ENCODE data around the gene TACR2. TPM values are rescaled to one million over a fixed set of nuclear protein-coding genes. Genes with fewer than 3 reads are reported as not detected.

The TACR2 gene
- polyA plus RNA-seq, 3 donors = 0.19 to 0.23 (median 0.20) TPM

- intact Hi-C loops (cut with micrococcal nuclease) = no loop called here
Measured at GRCh38 chr10:69449841-69450240, 33.1 kb upstream of the TACR2 start.

GRCh38 chr10:69446650-69447151 is 30.0 kb upstream of the TACR2 start:
- H3K36me3 Mint-ChIP-seq = no peaks in the 10 kb centered on the region
- peaks cover 18% of the 10 kb centered on the region for H3K4me1 Mint-ChIP-seq
- no peak overlapping the region for H3K27ac Mint-ChIP-seq
- H3K27me3 ChIP-seq (ENCODE audit: control insufficient read depth in 2 of 2, insufficient read depth in 2 of 2, low read length in 2 of 2) = peaks cover 0 to 8% of the 10 kb centered on the region in 2 donors
- no peak overlapping the region for H3K4me3 ChIP-seq (replicated peaks in 1 of 3; ENCODE audit: low read depth in 2 of 3, low read length in 3 of 3)
- H3K9me3 Mint-ChIP-seq = peaks cover 0 to 3% (median 0%) of the 10 kb centered on the region in 7 donors
- H4K20me1 ChIP-seq (ENCODE audit: insufficient read depth, low read length) = no peaks in the 10 kb centered on the region
- H3K9me3 ChIP-seq (replicated peaks in 1 of 2; ENCODE audit: control insufficient read depth in 1 of 2, insufficient read depth in 1 of 2, low read length in 2 of 2) = no peaks in the 10 kb centered on the region
- no peak for DNase-seq
- no peaks in the 10 kb centered on the region for H3K79me2 ChIP-seq (ENCODE audit: insufficient read depth, low read length)
- H3K27me3 Mint-ChIP-seq (ENCODE audit: low read depth in 3 of 3) = peaks cover 8 to 24% (median 19%) of the 10 kb centered on the region in 3 donors
- peaks cover 7 to 10% of the 10 kb centered on the region in 2 donors for H3K4me1 ChIP-seq (ENCODE audit: control insufficient read depth in 1 of 2, insufficient read depth in 2 of 2, low read length in 2 of 2)
- no peak overlapping the region for H3K9ac ChIP-seq (ENCODE audit: insufficient read depth, low read length, poor library complexity, severe bottlenecking)
- WGBS (ENCODE audit: insufficient coverage) = 83% methylated on average over 1 of the region's 3 CpGs
- no peak overlapping the region for H3K4me2 ChIP-seq (replicated peaks; ENCODE audit: extremely low read depth, low read length, poor library complexity, severe bottlenecking)
- intact Hi-C loops (cut with micrococcal nuclease) = no loop called here
- no peak overlapping the region for H2AFZ ChIP-seq (ENCODE audit: insufficient read depth, low read depth, low read length, poor library complexity, severe bottlenecking)
- no peak overlapping the region for H3K27ac ChIP-seq (ENCODE audit: low read depth in 1 of 2, low read length in 2 of 2)
- H3K36me3 ChIP-seq (replicated peaks in 1 of 2; ENCODE audit: control insufficient read depth in 1 of 2, insufficient read depth in 2 of 2, low read length in 2 of 2) = no peaks in the 10 kb centered on the region
- no peak overlapping the region for H3K4me3 Mint-ChIP-seq
- no peak for TF ChIP-seq CTCF (IDR thresholded peaks at IDR 0.05)

More at GRCh38 chr10:69449841-69450240, 33.1 kb upstream of the TACR2 start:
- Histone ChIP-seq H3K79me2 (ENCODE audit: insufficient read depth, low read length) (no peaks in the 10 kb centered on the region), H3K4me1 (ENCODE audit: control insufficient read depth in 1 of 2, insufficient read depth in 2 of 2, low read length in 2 of 2) (peaks cover 11 to 14% of the 10 kb centered on the region in 2 donors), H3K9ac (ENCODE audit: insufficient read depth, low read length, poor library complexity, severe bottlenecking) (no peak overlapping the region), H3K9me3 (replicated peaks in 1 of 2; ENCODE audit: control insufficient read depth in 1 of 2, insufficient read depth in 1 of 2, low read length in 2 of 2) (no peaks in the 10 kb centered on the region), H3K4me3 (replicated peaks in 1 of 3; ENCODE audit: low read depth in 2 of 3, low read length in 3 of 3) (no peak overlapping the region), H3K4me2 (replicated peaks; ENCODE audit: extremely low read depth, low read length, poor library complexity, severe bottlenecking) (no peak overlapping the region), H4K20me1 (ENCODE audit: insufficient read depth, low read length) (no peaks in the 10 kb centered on the region), H2AFZ (ENCODE audit: insufficient read depth, low read depth, low read length, poor library complexity, severe bottlenecking) (no peak overlapping the region), H3K27me3 (ENCODE audit: control insufficient read depth in 2 of 2, insufficient read depth in 2 of 2, low read length in 2 of 2) (peaks cover 12 to 25% of the 10 kb centered on the region in 2 donors), H3K36me3 (replicated peaks in 1 of 2; ENCODE audit: control insufficient read depth in 1 of 2, insufficient read depth in 2 of 2, low read length in 2 of 2) (no peaks in the 10 kb centered on the region), H3K27ac (ENCODE audit: low read depth in 1 of 2, low read length in 2 of 2) (no peak overlapping the region)
- Mint-ChIP-seq H3K27ac (no peak overlapping the region), H3K4me3 (no peak overlapping the region), H3K27me3 (ENCODE audit: low read depth in 3 of 3) (peaks cover 20 to 35% (median 30%) of the 10 kb centered on the region in 3 donors), H3K36me3 (peaks cover 0 to 2% of the 10 kb centered on the region in 2 donors), H3K4me1 (peaks cover 22% of the 10 kb centered on the region), H3K9me3 (peaks cover 0 to 4% (median 0%) of the 10 kb centered on the region in 7 donors)
- DNase-seq = peak; percentile 18 to 47 (median 31)
- TF ChIP-seq CTCF (IDR thresholded peaks at IDR 0.05) = peak; percentile 60
- 33% methylated on average over 1 of the region's 1 CpG for WGBS (ENCODE audit: insufficient coverage)
